ENCODE data around the gene MICAL3.
A peak's percentile ranks its signal among the peaks of the same experiment; 100 is the strongest.

Gene MICAL3

DNA sequence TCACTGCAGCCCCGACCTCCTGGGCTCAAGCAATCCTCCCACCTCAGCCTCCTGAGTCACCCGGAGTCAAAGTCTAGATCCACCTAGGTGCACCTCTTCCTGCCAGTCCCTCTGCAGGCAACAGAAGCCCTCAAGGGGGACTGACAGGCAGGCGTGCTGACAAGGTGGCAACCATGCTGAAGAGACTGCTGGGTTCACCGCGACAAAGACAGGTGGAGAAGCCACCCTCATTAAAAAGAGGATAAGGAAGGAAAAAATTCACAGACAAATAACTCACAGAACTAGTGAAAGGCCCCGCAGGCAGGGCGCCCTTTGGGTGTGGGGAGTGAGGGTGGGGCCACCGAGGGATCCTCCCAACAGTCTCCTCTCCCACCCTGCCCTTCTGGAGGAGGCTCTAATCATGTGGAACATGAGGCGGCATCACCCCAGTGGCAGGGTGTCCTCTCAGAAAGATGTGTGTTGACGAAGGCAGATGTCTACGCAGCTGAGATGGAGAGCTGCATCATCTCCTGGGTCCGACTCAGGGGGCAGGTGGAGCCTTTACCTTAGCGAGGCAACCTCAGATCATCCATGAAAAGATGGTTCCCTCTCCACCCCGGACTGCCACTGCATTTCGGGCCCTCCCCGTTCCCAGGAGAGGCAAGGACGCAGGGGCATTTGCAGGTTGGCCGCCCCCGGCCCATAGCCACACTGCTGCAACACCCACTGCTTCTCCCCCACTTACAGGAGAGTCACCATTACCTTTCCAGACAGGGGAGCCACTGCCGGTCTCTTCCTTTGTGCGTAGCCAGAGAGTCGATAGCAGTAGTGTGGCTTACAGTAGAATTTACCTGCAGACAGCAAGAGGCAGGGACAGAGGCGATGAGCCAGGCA is 158.9 kb downstream of the MICAL3 start:
- H3K4me3 ChIP-seq (ENCODE audit: insufficient read depth, low read depth, low read length) = no peak overlapping the region
- no peaks in the 10 kb centered on the region for H3K4me1 ChIP-seq (ENCODE audit: control insufficient read depth, insufficient read depth, low read length)
- peak overlapping the region; percentile 26 for H3K27ac ChIP-seq (ENCODE audit: insufficient read depth, low read depth, low read length, poor library complexity, severe bottlenecking)
- WGBS, 2 experiments = 96 to 97% methylated on average over 22 to 23 of the region's 23 CpGs
- no peaks in the 10 kb centered on the region for H3K27me3 ChIP-seq (ENCODE audit: control insufficient read depth, insufficient read depth, low read length, poor library complexity, severe bottlenecking)
- H3K36me3 ChIP-seq (ENCODE audit: control insufficient read depth, insufficient read depth, low read length) = peaks cover under 1% of the 10 kb centered on the region
- no peaks in the 10 kb centered on the region for H3K9me3 ChIP-seq (ENCODE audit: control insufficient read depth, low read length)

DNA sequence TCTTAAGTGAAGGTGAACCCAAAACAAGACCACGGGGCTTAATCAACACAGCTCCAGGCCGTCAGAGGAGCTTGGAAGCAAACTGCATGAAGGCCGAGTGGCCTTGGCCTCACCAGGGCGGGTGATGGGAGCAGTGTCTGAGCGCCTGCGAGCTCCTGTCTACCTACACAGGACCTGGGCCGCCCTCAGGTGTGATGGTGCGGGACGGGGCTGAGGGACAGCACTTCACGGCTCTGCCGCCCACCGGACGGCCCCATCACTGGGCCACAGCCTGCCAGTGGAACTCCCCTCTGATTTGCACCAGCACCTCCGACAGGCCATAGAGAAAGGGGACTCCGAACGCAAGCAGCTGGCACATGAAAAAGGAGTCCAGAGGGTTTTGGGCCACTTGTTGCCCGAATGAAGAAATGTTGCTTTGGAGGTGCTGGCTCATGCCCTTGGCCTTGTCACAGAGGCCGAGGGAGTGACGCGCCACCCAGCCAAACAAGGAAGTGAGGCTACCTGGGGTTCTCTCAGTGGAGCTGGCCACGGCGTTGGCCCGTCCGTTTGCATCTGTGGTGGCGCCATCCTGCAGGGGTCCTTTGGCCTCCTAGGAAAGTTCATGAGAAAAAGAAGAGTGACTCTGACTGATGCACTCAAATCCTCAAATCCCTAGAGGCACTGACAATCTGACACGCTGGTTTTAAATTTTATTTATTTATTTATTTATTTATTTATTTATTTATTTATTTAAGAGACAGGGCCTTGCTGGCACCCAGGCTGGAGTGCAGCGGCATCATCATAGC is 159.8 kb downstream of the MICAL3 start:
- Histone ChIP-seq H3K36me3 (ENCODE audit: control insufficient read depth, insufficient read depth, low read length) (no peaks in the 10 kb centered on the region), H3K27me3 (ENCODE audit: control insufficient read depth, insufficient read depth, low read length, poor library complexity, severe bottlenecking) (no peaks in the 10 kb centered on the region), H3K4me1 (ENCODE audit: control insufficient read depth, insufficient read depth, low read length) (no peaks in the 10 kb centered on the region), H3K27ac (ENCODE audit: insufficient read depth, low read depth, low read length, poor library complexity, severe bottlenecking) (no peak overlapping the region), H3K4me3 (ENCODE audit: insufficient read depth, low read depth, low read length) (no peak overlapping the region), H3K9me3 (ENCODE audit: control insufficient read depth, low read length) (no peaks in the 10 kb centered on the region)
- 95 to 96% methylated on average over 26 of the region's 27 CpGs for WGBS, 2 experiments

DNA sequence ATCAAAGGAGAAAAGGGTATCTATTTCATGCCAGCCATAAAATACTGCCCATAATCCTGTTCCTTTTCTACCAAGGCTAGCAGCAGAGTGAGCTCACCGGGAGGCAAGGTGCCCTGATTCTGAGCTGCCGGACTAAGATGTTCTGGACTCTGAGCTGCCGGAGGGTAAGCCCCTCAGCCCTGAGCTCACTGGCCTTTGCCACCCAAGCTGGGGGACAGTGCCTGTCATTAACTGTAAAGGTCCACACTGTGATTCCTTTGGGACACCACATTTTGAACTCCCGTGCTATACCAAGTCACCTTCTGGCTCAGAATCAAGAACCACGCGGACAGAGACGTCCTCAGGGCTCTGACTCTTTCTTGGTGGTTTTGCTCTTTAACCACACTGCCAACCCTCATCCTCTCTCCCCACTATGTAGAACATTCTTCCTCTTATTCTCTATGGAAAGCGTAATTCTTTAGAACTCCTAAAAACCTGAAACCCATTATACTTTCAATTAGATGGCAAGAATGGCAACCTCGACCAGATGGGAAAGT is 161.6 kb downstream of the MICAL3 start:
- Histone ChIP-seq H3K4me3 (ENCODE audit: insufficient read depth, low read depth, low read length) (no peak overlapping the region), H3K36me3 (ENCODE audit: control insufficient read depth, insufficient read depth, low read length) (no peaks in the 10 kb centered on the region), H3K4me1 (ENCODE audit: control insufficient read depth, insufficient read depth, low read length) (peaks cover under 1% of the 10 kb centered on the region), H3K27ac (ENCODE audit: insufficient read depth, low read depth, low read length, poor library complexity, severe bottlenecking) (no peak overlapping the region), H3K9me3 (ENCODE audit: control insufficient read depth, low read length) (no peaks in the 10 kb centered on the region), H3K27me3 (ENCODE audit: control insufficient read depth, insufficient read depth, low read length, poor library complexity, severe bottlenecking) (no peaks in the 10 kb centered on the region)
- 94 to 95% methylated on average over 9 of the region's 9 CpGs for WGBS, 2 experiments

DNA sequence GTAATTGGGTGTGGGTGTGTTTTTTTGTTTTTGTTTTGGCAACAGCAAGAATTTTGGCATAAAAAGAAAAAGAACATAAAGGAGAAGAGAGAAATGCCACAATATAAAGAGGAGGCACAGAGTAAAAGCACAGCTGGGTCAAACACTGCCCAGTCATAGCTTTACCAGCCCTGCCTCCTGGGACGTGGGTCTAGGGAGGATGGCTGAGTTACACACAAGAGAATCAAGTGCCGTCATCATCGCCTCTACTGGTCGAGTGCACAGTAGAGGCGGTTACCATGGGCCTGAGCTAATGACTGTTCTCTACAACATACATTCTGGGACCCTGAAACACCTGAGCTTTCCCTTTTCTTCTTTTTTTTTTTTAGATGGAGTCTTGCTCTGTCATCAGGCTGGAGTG is 162.5 kb downstream of the MICAL3 start:
- WGBS, 2 experiments = 88 to 94% methylated on average over 5 of the region's 5 CpGs
- peaks cover 6% of the 10 kb centered on the region for H3K4me1 ChIP-seq (ENCODE audit: control insufficient read depth, insufficient read depth, low read length)
- H3K36me3 ChIP-seq (ENCODE audit: control insufficient read depth, insufficient read depth, low read length) = no peaks in the 10 kb centered on the region
- H3K4me3 ChIP-seq (ENCODE audit: insufficient read depth, low read depth, low read length) = no peak overlapping the region
- H3K27me3 ChIP-seq (ENCODE audit: control insufficient read depth, insufficient read depth, low read length, poor library complexity, severe bottlenecking) = no peaks in the 10 kb centered on the region
- H3K9me3 ChIP-seq (ENCODE audit: control insufficient read depth, low read length) = no peaks in the 10 kb centered on the region
- H3K27ac ChIP-seq (ENCODE audit: insufficient read depth, low read depth, low read length, poor library complexity, severe bottlenecking) = no peak overlapping the region

DNA sequence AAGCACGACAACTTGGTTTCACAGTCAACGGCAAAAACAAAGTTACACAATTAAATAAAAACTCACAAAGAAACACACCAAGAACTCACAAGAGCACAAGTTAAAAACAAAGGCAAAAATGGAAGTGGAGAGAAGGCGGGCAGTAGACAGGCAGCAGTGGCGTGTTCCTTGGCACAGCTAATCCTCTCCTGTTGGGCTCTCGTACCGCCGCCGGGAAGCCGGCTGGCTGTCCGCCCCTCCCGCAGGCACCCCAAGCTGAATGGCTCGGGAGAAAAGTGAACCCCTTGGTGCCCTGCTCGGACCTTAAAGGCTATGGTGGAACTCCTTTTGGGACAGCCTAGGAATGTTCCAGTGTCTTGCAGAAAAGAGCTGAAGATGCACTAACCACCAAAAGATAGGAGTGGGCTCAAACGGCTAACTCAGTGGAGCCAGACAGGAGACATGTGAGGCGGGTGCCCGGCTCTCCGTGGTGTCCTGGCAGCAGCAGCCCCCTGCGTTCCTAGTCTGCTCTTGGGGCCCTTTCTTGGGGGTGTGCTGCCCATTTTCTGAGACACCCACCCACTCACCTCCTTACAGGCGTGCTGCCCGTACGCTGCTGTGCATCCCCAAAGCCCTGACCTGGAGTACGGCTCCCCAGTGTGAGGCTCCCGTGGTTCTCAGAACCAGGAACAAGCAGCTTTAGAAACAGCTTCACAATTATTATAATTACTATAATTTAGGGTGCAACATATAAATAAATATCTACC is 164.0 kb downstream of the MICAL3 start:
- WGBS, 2 experiments = 94 to 97% methylated on average over 23 of the region's 23 CpGs
- Histone ChIP-seq H3K36me3 (ENCODE audit: control insufficient read depth, insufficient read depth, low read length) (no peaks in the 10 kb centered on the region), H3K4me1 (ENCODE audit: control insufficient read depth, insufficient read depth, low read length) (peaks cover 6% of the 10 kb centered on the region), H3K27me3 (ENCODE audit: control insufficient read depth, insufficient read depth, low read length, poor library complexity, severe bottlenecking) (no peaks in the 10 kb centered on the region), H3K4me3 (ENCODE audit: insufficient read depth, low read depth, low read length) (no peak overlapping the region), H3K9me3 (ENCODE audit: control insufficient read depth, low read length) (no peaks in the 10 kb centered on the region), H3K27ac (ENCODE audit: insufficient read depth, low read depth, low read length, poor library complexity, severe bottlenecking) (no peak overlapping the region)

DNA sequence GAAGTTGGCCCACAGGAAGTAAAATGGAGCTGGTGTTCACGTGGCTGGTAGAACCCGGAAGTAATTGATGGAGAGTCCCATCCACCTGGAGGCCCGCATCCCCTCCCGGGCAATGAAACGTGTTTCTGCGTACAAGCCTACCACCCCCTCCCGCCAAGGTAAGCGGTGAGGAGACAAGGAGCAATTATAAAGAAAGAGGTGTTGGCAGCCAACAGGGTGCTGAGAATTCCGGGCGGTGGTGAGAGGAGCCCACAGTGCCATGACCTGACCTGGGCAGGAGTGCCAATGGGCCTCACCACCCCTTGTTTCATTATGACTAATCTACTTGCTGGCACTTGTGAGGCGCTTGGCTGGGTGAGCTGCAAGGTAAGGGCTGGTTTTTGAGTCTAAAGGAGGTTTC is 166.3 kb downstream of the MICAL3 start:
- Histone ChIP-seq H3K9me3 (ENCODE audit: control insufficient read depth, low read length) (no peaks in the 10 kb centered on the region), H3K27ac (ENCODE audit: insufficient read depth, low read depth, low read length, poor library complexity, severe bottlenecking) (no peak overlapping the region), H3K36me3 (ENCODE audit: control insufficient read depth, insufficient read depth, low read length) (no peaks in the 10 kb centered on the region), H3K27me3 (ENCODE audit: control insufficient read depth, insufficient read depth, low read length, poor library complexity, severe bottlenecking) (no peaks in the 10 kb centered on the region), H3K4me1 (ENCODE audit: control insufficient read depth, insufficient read depth, low read length) (peaks cover 6% of the 10 kb centered on the region), H3K4me3 (ENCODE audit: insufficient read depth, low read depth, low read length) (no peak overlapping the region)
- 93 to 95% methylated on average over 11 of the region's 11 CpGs for WGBS, 2 experiments

DNA sequence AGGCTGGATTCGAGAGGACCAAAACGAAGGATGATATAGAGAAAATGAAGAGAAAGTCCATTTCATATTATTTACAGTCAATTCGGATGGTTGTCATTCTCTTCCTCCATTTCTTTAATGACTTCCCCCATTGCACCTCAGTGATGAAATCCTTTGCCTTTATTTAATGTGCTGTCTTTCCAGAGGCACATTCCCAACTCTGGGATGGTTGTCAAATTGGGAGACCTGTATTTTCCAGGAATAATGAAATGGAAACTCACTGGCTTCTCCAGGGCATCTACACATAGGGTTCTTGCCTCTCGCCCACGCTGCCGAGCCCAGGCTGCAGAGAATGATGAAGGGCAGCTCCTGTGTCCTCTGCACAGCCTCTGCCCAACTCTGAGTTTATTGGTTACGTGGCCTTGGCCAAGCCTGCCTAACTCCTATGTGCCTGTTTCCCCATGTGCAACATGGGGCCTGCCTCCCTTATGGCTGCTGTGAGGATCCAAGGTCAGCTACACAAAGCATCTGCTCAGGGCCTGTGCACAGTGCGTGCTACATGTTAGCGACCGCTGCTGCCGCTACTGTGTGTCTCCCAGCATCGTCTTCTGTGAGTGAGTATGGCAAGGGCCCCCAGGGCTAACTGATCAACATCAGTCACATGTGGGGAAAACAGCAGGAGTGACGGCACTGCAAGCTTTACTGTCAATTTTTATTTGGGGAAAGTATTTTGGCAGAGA is 168.6 kb downstream of the MICAL3 start:
- Histone ChIP-seq H3K4me1 (ENCODE audit: control insufficient read depth, insufficient read depth, low read length) (peaks cover 14% of the 10 kb centered on the region), H3K9me3 (ENCODE audit: control insufficient read depth, low read length) (no peaks in the 10 kb centered on the region), H3K36me3 (ENCODE audit: control insufficient read depth, insufficient read depth, low read length) (no peaks in the 10 kb centered on the region), H3K4me3 (ENCODE audit: insufficient read depth, low read depth, low read length) (no peak overlapping the region), H3K27me3 (ENCODE audit: control insufficient read depth, insufficient read depth, low read length, poor library complexity, severe bottlenecking) (no peaks in the 10 kb centered on the region), H3K27ac (ENCODE audit: insufficient read depth, low read depth, low read length, poor library complexity, severe bottlenecking) (no peak overlapping the region)
- 94 to 95% methylated on average over 13 of the region's 13 CpGs for WGBS, 2 experiments

DNA sequence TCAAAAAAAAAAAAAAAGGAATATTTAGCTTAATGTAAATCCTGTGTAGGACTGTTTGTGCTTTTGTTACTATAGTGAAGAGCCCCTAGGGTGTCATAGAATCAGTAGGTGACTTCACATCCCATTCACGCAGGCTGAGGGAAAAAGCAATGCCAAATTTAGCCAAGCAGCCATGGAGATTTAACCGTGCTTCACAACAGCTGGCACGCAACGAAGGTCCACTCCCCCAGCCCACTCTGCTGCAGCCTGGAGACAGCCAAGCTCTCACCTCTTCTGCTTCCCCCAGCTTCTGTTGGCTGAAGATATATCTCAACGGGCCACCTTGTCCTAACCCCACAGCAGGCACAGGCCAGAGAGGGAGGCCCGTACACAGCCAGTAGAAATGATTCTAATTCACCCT is 171.3 kb downstream of the MICAL3 start:
- Histone ChIP-seq H3K27ac (ENCODE audit: insufficient read depth, low read depth, low read length, poor library complexity, severe bottlenecking) (no peak overlapping the region), H3K9me3 (ENCODE audit: control insufficient read depth, low read length) (no peaks in the 10 kb centered on the region), H3K4me3 (ENCODE audit: insufficient read depth, low read depth, low read length) (no peak overlapping the region), H3K36me3 (ENCODE audit: control insufficient read depth, insufficient read depth, low read length) (no peaks in the 10 kb centered on the region), H3K4me1 (ENCODE audit: control insufficient read depth, insufficient read depth, low read length) (peaks cover 14% of the 10 kb centered on the region), H3K27me3 (ENCODE audit: control insufficient read depth, insufficient read depth, low read length, poor library complexity, severe bottlenecking) (no peaks in the 10 kb centered on the region)
- WGBS, 2 experiments = 87 to 89% methylated on average over 6 of the region's 6 CpGs

DNA sequence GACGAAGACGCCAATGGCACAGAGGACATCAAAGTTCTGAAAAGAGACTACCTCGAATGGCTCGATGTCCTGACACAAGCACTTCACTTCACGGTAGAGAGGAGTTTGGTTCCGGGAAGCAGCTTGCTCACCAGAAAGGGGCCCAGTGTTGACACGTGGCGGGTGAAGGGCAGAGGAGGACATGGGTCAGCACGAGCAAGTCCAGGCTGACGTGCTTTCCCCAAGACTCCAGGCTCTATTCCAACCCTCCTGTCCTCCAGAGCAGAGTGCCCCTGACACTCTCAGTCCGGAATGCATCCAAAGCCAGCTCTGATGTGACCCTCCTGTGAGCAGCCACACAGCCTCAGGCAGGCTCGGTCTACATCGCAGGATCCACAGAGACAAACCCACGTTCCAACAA is 172.6 kb downstream of the MICAL3 start:
- no peaks in the 10 kb centered on the region for H3K27me3 ChIP-seq (ENCODE audit: control insufficient read depth, insufficient read depth, low read length, poor library complexity, severe bottlenecking)
- H3K9me3 ChIP-seq (ENCODE audit: control insufficient read depth, low read length) = no peaks in the 10 kb centered on the region
- no peak overlapping the region for H3K4me3 ChIP-seq (ENCODE audit: insufficient read depth, low read depth, low read length)
- H3K36me3 ChIP-seq (ENCODE audit: control insufficient read depth, insufficient read depth, low read length) = no peaks in the 10 kb centered on the region
- H3K27ac ChIP-seq (ENCODE audit: insufficient read depth, low read depth, low read length, poor library complexity, severe bottlenecking) = no peak overlapping the region
- WGBS, 2 experiments = 92 to 93% methylated on average over 14 of the region's 14 CpGs
- peaks cover 12% of the 10 kb centered on the region for H3K4me1 ChIP-seq (ENCODE audit: control insufficient read depth, insufficient read depth, low read length)
